GM21529 (cell line): ENCODE data around the gene COQ6.
"Not testable (repeated sequence)": the region's sequence is repeated elsewhere in the genome, so short reads cannot be mapped to it uniquely, and the experiment has no call there.

Experiments used
- ATAC-seq: cut with Tn5 transposase; IDR thresholded peaks from one replicate; pipeline ENCODE4 v1.9.1; 2021; ENCODE audit not compliant: unreplicated experiment

COQ6 gene

GRCh38 chr14:73949752-73950734, at the start of gene COQ6, which contains the start of gene FAM161B:
COQ6 (plus strand) TSS chr14:73950302; CDS start chr14:73950333, 31 bp downstream.
FAM161B (minus strand) TSS chr14:73950094; CDS start chr14:73950026, 68 bp downstream.
- ATAC-seq = peak; percentile 85

GRCh38 chr14:73903028-73903427, 47.1 kb upstream of the COQ6 start:
- ATAC-seq = no peak

GRCh38 chr14:73909681-73910080, 40.4 kb upstream of the COQ6 start:
- ATAC-seq = no peak

GRCh38 chr14:73913256-73913655, 36.8 kb upstream of the COQ6 start:
- no peak for ATAC-seq

- ATAC-seq = no peak
Observed at GRCh38 chr14:73916324-73916723, 33.8 kb upstream of the COQ6 start.

GRCh38 chr14:73919457-73919856, 30.6 kb upstream of the COQ6 start:
- not testable (repeated sequence) for ATAC-seq

GRCh38 chr14:73924337-73924736, 25.8 kb upstream of the COQ6 start:
- no peak for ATAC-seq

- no peak for ATAC-seq
Observed at GRCh38 chr14:73935666-73936065, 14.4 kb upstream of the COQ6 start.

GRCh38 chr14:73936548-73936947, 13.6 kb upstream of the COQ6 start:
- no peak for ATAC-seq

GRCh38 chr14:73937012-73937411, 13.1 kb upstream of the COQ6 start:
- no peak for ATAC-seq

GRCh38 chr14:73942180-73942579, 7.9 kb upstream of the COQ6 start:
- no peak for ATAC-seq

- no peak for ATAC-seq
Observed at GRCh38 chr14:73943083-73943482, 7.0 kb upstream of the COQ6 start.

- no peak for ATAC-seq
Observed at GRCh38 chr14:73944432-73945158, 5.5 kb upstream of the COQ6 start.

GRCh38 chr14:73945159-73945670, 4.9 kb upstream of the COQ6 start:
- no peak for ATAC-seq

- no peak for ATAC-seq
Observed at GRCh38 chr14:73953731-73954130, 3.6 kb downstream of the COQ6 start.

GRCh38 chr14:73955674-73956073, 5.6 kb downstream of the COQ6 start:
- ATAC-seq = no peak

- ATAC-seq = no peak
Observed at GRCh38 chr14:73958591-73958990, 8.5 kb downstream of the COQ6 start.

- no peak for ATAC-seq
Observed at GRCh38 chr14:73961192-73961591, 11.1 kb downstream of the COQ6 start.

GRCh38 chr14:73965216-73965615, 15.1 kb downstream of the COQ6 start:
- no peak for ATAC-seq

GRCh38 chr14:73968885-73969284, 18.8 kb downstream of the COQ6 start:
- no peak for ATAC-seq

- no peak for ATAC-seq
Observed at GRCh38 chr14:73973497-73973896, 23.4 kb downstream of the COQ6 start.

- no peak for ATAC-seq
Observed at GRCh38 chr14:73976125-73976524, 26.0 kb downstream of the COQ6 start.
